NOMO-1 treated with dmso at 0.1 percent for 144 hours (cell line): ENCODE results near the gene GMPR.

ENCODE experiments used
- DNase-seq: peaks from one replicate; lab custom pipeline; 2025; ENCODE audit not compliant: unreplicated experiment; lab: John Stamatoyannopoulos, UW

GMPR gene

DNA sequence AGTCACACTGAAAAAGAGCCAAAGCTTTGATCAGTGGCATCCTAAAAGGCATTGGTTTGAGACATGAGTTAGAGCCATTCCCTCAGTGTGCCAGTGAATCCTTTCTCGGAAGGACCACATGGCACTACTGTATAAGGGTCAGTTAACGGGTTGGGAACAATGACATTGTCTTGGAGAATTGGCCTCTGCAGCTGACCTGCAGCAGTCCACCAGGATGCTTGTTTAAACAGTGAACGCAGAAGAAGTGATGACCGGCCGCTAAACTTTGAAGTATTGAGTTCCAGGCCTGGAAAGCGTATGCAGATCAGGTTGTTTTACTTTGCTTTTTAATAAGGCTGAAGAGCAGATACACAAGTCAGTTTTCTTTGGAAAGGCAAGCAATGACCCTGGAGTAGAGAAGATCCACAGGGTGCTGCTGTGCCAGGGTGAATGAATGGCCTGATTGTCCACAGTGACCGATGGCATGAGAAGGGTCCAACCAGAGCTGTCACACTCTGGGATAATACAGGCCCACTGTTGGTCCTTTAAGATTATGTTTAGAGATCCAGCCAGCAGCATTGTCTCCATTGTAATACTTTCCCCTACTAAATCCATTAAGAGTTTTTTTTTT lies 57.8 kb downstream of the GMPR start:
- DNase-seq: no peak

DNA sequence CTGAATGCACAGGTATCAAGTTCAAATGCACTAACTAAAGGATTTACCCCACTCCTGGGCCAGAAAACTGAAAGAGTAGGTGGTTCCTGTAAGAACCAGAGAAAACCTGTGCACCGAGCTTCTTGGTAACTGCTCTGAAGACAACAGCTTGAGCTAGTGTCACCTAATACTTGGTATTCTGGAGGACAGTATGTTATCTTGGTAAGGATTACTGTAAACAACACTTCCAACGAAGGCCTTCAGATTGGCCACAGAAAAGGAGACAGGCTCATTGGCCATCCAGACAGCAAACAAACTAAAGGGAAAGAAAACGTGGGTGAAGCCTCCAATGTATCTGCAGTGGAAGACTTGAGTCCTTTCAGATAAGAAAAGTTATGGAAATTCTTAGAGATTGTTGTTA lies 61.5 kb downstream of the GMPR start:
- no peak for DNase-seq

DNA sequence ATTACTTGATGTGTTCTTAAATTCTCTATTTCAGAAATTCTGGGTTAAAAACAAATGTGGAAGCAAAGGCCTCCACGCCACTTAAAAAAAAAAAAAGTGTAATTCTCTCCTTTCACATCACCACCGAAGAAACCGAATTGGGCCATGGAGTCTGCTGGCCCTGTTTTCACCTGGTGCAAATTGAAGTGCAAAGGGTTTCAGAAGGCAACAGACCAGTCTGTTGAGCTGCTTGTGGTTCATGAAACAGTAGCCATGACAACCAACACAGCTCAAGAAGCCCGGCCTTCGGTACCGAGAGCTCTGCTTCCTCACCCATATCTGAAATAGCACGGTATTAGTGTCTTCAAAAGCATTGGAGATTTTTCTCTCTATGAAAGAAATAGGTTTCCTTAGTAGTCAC lies 63.1 kb downstream of the GMPR start:
- DNase-seq: no peak

DNA sequence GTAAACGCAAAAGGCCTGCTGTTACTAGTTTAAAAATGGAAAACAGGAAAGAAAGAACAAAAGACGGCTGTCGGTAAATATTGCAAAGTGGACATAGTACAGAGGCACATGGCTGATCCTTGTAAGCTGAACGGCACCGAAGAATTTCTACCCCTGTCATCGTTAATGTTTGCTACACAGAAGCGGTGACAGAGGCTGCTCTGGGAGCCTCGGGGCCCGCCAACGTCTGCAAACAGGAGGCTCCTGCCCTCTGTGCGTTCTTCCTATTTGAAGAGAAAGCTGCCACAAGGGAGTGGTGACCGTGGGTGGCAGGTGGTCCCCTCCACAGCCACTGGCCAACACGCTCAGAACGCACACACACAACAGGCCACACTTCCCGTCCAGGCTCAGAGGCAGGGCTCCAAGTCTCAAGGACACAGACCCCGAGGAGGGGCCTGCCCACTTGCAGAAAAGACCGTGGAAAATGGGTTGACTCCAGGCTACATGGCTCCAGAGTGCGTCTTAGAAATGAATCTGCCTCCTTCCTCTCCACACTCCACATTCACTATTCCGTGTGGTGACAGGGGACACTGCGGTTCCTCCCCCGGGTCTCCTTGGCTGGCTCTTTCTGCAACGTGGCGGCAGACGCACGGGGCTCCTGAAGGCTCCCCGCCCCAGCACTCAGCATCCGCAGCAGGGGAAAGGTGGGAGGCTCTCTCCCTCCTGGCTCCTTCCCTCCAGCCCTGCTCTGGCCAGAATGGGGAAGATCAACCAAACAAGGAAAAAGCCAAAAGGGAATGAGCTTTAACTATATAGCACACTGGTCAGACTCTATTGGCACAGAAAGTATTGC lies 64.5 kb downstream of the GMPR start:
- no peak for DNase-seq

- DNase-seq: peak; percentile 69
Measured at GRCh38 chr6:16305246-16305725, 66.9 kb downstream of the GMPR start.

GRCh38 chr6:16305788-16306187 lies 67.4 kb downstream of the GMPR start:
- no peak for DNase-seq

GRCh38 chr6:16306334-16306733 lies 67.9 kb downstream of the GMPR start:
- DNase-seq: no peak

DNA sequence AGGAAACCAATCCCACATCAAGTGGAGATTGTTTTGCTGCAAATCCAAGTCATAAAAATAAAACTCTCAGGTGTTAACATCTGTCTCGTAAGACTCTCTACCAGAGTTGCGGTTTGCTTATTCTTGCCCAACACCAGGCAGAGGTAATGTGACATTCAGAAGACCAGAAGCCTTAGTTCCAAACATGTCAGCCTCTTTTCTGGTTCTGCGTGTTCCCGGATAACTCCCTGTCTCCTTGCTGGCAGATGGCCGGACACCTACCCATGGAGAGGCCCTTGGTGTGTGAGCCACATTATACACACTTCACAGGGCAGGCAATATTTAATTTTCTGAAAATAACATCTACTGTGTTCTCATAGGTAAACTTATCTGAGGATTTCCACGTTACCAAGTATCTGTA lies 73.4 kb downstream of the GMPR start:
- no peak for DNase-seq

DNA sequence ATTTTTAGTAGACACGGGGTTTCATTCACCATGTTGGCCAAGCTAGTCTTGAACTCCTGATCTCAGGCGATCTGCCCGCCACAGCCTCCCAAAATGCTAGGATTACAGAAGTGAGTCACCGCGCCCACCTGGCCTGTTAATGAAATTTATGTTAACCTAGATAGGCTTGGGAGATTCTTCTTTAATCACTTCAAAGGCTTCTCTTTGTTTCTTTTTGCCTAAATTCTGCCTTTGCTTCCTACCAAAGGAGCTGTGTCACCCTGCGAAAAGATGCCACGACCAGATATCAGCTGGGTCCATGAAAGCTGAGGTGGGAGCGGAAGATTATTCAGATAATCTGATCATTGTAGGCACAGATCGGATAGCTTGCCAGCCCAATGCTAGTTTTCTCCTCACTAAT lies 75.3 kb downstream of the GMPR start:
- DNase-seq: no peak

- no peak for DNase-seq
Measured at GRCh38 chr6:16314296-16314695, 75.9 kb downstream of the GMPR start.

- DNase-seq: no peak
Measured at GRCh38 chr6:16316741-16317251, 78.4 kb downstream of the GMPR start.

- DNase-seq: no peak
Measured at GRCh38 chr6:16318538-16318937, 80.2 kb downstream of the GMPR start.

- no peak for DNase-seq
Measured at GRCh38 chr6:16318953-16319720, 80.8 kb downstream of the GMPR start.

DNA sequence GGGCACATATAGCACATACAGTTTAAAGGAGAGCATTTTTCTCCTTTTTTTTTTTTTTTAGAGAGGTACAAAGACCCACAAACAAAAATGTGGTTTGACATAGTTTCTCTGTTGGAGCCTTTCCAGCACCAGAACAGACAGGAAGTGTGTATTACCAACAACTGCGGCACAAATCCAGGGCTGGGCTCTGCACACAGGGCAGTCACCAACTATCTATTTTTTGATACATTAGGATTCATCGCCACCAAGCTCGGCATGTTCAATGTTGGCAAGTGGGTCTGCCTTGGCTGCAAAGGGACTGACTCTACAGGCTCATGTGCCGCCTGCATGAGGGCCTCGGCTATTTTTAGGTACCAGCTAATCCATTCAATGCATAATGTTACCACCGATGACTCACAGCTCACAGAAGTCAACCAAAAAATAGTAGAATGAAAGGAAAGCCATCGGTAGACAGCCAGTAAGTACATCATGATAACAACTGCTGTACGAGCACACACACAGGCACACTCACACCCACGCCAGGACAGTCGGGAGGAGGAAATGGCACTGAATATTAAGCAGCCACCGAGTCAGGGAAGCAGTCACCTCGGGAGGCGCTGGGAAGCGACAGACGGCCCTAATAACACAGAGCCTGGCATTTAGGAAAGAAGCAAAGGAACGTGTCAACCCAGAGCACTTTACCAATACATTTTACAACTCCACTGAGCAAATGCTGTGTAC lies 81.6 kb downstream of the GMPR start:
- DNase-seq: peak; percentile 58

GRCh38 chr6:16320533-16321340 lies 82.3 kb downstream of the GMPR start:
- no peak for DNase-seq

GRCh38 chr6:16321341-16321710 lies 82.9 kb downstream of the GMPR start:
- no peak for DNase-seq

GRCh38 chr6:16321826-16322225 lies 83.4 kb downstream of the GMPR start:
- DNase-seq: no peak

DNA sequence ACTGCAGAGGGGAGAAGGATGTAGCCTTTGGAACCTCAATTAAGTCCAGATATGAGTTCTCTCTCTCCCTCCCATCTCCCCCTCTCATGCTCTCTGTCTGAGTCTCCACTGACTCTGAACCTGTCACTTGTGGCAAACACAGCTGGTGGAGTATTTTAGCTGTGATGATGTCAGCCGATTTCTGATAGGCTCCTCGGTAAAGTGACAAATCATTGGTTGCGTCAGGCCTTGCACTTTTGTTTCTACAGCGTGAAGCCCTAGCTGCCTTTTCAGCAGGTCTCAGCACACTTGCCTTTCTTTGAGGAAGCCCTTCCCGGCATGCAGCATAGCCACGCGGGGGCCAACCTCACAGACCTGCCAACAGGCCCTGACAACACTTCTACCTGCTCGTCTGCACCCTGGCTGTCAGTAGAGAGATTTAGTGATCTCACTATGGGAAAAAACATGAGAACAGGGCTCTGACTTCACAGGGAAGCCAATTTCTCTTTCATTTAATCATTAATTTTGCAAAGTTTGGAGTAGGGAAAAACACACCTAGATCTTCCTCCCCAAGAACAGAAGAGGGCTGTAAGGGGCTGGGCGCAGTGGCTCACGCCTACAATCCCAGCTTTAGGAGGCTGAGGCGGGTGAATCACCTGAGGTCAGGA lies 84.4 kb downstream of the GMPR start:
- peak; percentile 72 for DNase-seq

GRCh38 chr6:16324184-16324583 lies 85.8 kb downstream of the GMPR start:
- no peak for DNase-seq
